ENCODE data around the gene MID2. TPM values are rescaled to one million over a fixed set of nuclear protein-coding genes. Genes with fewer than 3 reads are reported as not detected.
A peak's percentile ranks its signal among the peaks of the same experiment; 100 is the strongest.

Gene MID2
- total RNA-seq, 3 donors from 2014 or later (not counting 1 experiment from before 2014, with no cell fraction given), result 1.4 to 6.0 (median 2.3) TPM

GRCh38 chrX:107823456-107823855 lies 2.2 kb upstream of the MID2 start:
- H3K4me3 ChIP-seq (ENCODE audit: low read length), result no peak overlapping the region
- no peak for DNase-seq
- peaks cover 7% of the 10 kb centered on the region for H3K4me1 ChIP-seq (ENCODE audit: control insufficient read depth, insufficient read depth, low read length)
- peaks cover 29 to 41% of the 10 kb centered on the region in 2 donors for H3K27me3 Mint-ChIP-seq (ENCODE audit: low read depth in 2 of 2)
- H3K4me1 Mint-ChIP-seq, result peaks cover 0 to 12% of the 10 kb centered on the region in 2 donors
- no peaks in the 10 kb centered on the region for H3K9me3 Mint-ChIP-seq
- no peak for ATAC-seq
- WGBS (ENCODE audit: insufficient coverage), result no CpG with 5 or more reads among the region's 1 CpG
- H3K4me3 Mint-ChIP-seq, result no peak overlapping the region
- peaks cover 6% of the 10 kb centered on the region for H3K27me3 ChIP-seq (ENCODE audit: control insufficient read depth, insufficient read depth, low read length)
- no peaks in the 10 kb centered on the region for H3K36me3 ChIP-seq (ENCODE audit: control insufficient read depth, insufficient read depth, low read length)
- H3K27ac Mint-ChIP-seq, result no peak overlapping the region
- H3K27ac ChIP-seq (ENCODE audit: low read length), result no peak overlapping the region
- intact Hi-C loops (cut with micrococcal nuclease), result no loop called here
- no peaks in the 10 kb centered on the region for H3K36me3 Mint-ChIP-seq
- H3K9me3 ChIP-seq (ENCODE audit: control insufficient read depth, insufficient read depth, low read length), result peaks cover 7% of the 10 kb centered on the region
- TF ChIP-seq CTCF (IDR thresholded peaks at IDR 0.05), result no peak

GRCh38 chrX:107826238-107827029 lies 768 bp downstream of the MID2 start:
- ATAC-seq (peak; percentile 48 to 77 (median 52)), DNase-seq (peak; percentile 14 to 64)
- peaks cover 0 to 12% of the 10 kb centered on the region in 2 donors for H3K4me1 Mint-ChIP-seq
- Histone ChIP-seq H3K9me3 (ENCODE audit: control insufficient read depth, insufficient read depth, low read length) (no peaks in the 10 kb centered on the region), H3K4me1 (ENCODE audit: control insufficient read depth, insufficient read depth, low read length) (peaks cover 7% of the 10 kb centered on the region), H3K27me3 (ENCODE audit: control insufficient read depth, insufficient read depth, low read length) (peaks cover 6% of the 10 kb centered on the region), H3K36me3 (ENCODE audit: control insufficient read depth, insufficient read depth, low read length) (no peaks in the 10 kb centered on the region), H3K27ac (ENCODE audit: low read length) (peak overlapping the region; percentile 42), H3K4me3 (ENCODE audit: low read length) (peak overlapping the region; percentile 13)
- peaks cover 37 to 67% of the 10 kb centered on the region in 2 donors for H3K27me3 Mint-ChIP-seq (ENCODE audit: low read depth in 2 of 2)
- intact Hi-C loops (cut with micrococcal nuclease), result no loop called here
- no peak overlapping the region for H3K27ac Mint-ChIP-seq
- WGBS (ENCODE audit: insufficient coverage), result under 1% methylated on average over 99 of the region's 100 CpGs
- peak overlapping the region; percentile 61 for H3K4me3 Mint-ChIP-seq
- no peaks in the 10 kb centered on the region for H3K9me3 Mint-ChIP-seq
- no peak for TF ChIP-seq CTCF (IDR thresholded peaks at IDR 0.05)
- no peaks in the 10 kb centered on the region for H3K36me3 Mint-ChIP-seq

GRCh38 chrX:107827030-107827831 lies 1.6 kb downstream of the MID2 start:
- ATAC-seq, result no peak
- 24% methylated on average over 10 of the region's 13 CpGs for WGBS (ENCODE audit: insufficient coverage)
- intact Hi-C loops (cut with micrococcal nuclease), result no loop called here

More at GRCh38 chrX:107827030-107827831, 1.6 kb downstream of the MID2 start:
- DNase-seq, result peak in 1 of 2 donors; percentile 37
- no peak overlapping the region for H3K27ac ChIP-seq (ENCODE audit: low read length)
- H3K4me1 ChIP-seq (ENCODE audit: control insufficient read depth, insufficient read depth, low read length), result peaks cover 7% of the 10 kb centered on the region
- TF ChIP-seq CTCF (IDR thresholded peaks at IDR 0.05), result no peak
- Mint-ChIP-seq H3K27me3 (ENCODE audit: low read depth in 2 of 2) (peaks cover 37 to 69% of the 10 kb centered on the region in 2 donors), H3K4me3 (peak overlapping the region; percentile 61), H3K9me3 (no peaks in the 10 kb centered on the region), H3K36me3 (no peaks in the 10 kb centered on the region), H3K27ac (no peak overlapping the region), H3K4me1 (peaks cover 0 to 12% of the 10 kb centered on the region in 2 donors)
- no peak overlapping the region for H3K4me3 ChIP-seq (ENCODE audit: low read length)
- no peaks in the 10 kb centered on the region for H3K36me3 ChIP-seq (ENCODE audit: control insufficient read depth, insufficient read depth, low read length)
- H3K27me3 ChIP-seq (ENCODE audit: control insufficient read depth, insufficient read depth, low read length), result peaks cover 6% of the 10 kb centered on the region
- no peaks in the 10 kb centered on the region for H3K9me3 ChIP-seq (ENCODE audit: control insufficient read depth, insufficient read depth, low read length)
